WTC11 (cell line): ENCODE measurements around the gene ADAMTS9. TPM values are rescaled to one million over a fixed set of nuclear protein-coding genes. Genes with fewer than 3 reads are reported as not detected.

Source experiments
- ATAC-seq: fragments of 200-7000 bp; cut with Tn5 transposase; 2 replicates; pipeline ENCODE4 v1.10.0; 2021; ENCODE audit warnings: mild to moderate bottlenecking, moderate library complexity
- CTCF ChIA-PET: fragments of 300-600 bp; sonication (Branson Sonifier 250); formaldehyde crosslinking; loops from one replicate; lab custom pipeline; 2021; ENCODE audit warnings: antibody characterized with exemption; lab: Charles Lee
- POLR2A ChIA-PET: fragments of 350-600 bp; sonication (Branson Sonifier 250); formaldehyde crosslinking; loops from one replicate; lab custom pipeline; 2021; ENCODE audit warnings: antibody characterized with exemption; lab: Charles Lee
- DNase-seq: peaks from one replicate; pipeline ENCODE4 v3.0.0; 2021; ENCODE audit warnings: low spot score
- H3K27ac Mint-ChIP-seq: 2 replicates; pipeline ENCODE4 v1.8.0; 2021; ENCODE audit warnings: mixed read lengths
- H3K27me3 Mint-ChIP-seq: 2 replicates; pipeline ENCODE4 v1.8.0; 2021; ENCODE audit warnings: low read depth, mild to moderate bottlenecking, moderate library complexity, mixed read lengths
- H3K36me3 Mint-ChIP-seq: 2 replicates; pipeline ENCODE4 v1.8.0; 2021; ENCODE audit warnings: mixed read lengths
- H3K4me1 Mint-ChIP-seq: 2 replicates; pipeline ENCODE4 v1.8.0; 2022; ENCODE audit warnings: mixed read lengths
- H3K4me3 Mint-ChIP-seq: 2 replicates; pipeline ENCODE4 v1.8.0; 2021; ENCODE audit warnings: mild to moderate bottlenecking, moderate library complexity, mixed read lengths
- H3K9me3 Mint-ChIP-seq: 2 replicates; pipeline ENCODE4 v1.8.0; 2021; ENCODE audit warnings: mixed read lengths
- ATF3 ChIP-seq: sonication (generic); formaldehyde crosslinking; conservative IDR thresholded peaks from 2 replicates; pipeline ENCODE4 v1.8.1; 2022; ENCODE audit warnings: mild to moderate bottlenecking, missing genetic modification reagents
- CBFB ChIP-seq: sonication (generic); formaldehyde crosslinking; IDR thresholded peaks from 2 replicates; pipeline ENCODE4 v1.8.1; 2022; ENCODE audit warnings: mild to moderate bottlenecking, low read depth, missing genetic modification reagents
- E2F1 ChIP-seq: sonication (generic); formaldehyde crosslinking; IDR thresholded peaks from 2 replicates; pipeline ENCODE4 v1.8.0; 2022; ENCODE audit warnings: mild to moderate bottlenecking, missing genetic modification reagents
- ELF4 ChIP-seq: sonication (generic); formaldehyde crosslinking; IDR thresholded peaks from 2 replicates; pipeline ENCODE4 v1.8.1; 2022; ENCODE audit warnings: low read depth, mild to moderate bottlenecking, moderate library complexity, missing genetic modification reagents
- EMX1 ChIP-seq: fragments of 250-450 bp; sonication (Bioruptor Pico); IDR thresholded peaks from 2 replicates; pipeline ENCODE4 v1.8.0; 2021; ENCODE audit warnings: mild to moderate bottlenecking
- ETV6 ChIP-seq: sonication (generic); formaldehyde crosslinking; IDR thresholded peaks from 2 replicates; pipeline ENCODE4 v1.8.1; 2022; ENCODE audit warnings: mild to moderate bottlenecking, missing genetic modification reagents
- GABPB1 ChIP-seq: sonication (generic); formaldehyde crosslinking; IDR thresholded peaks from 2 replicates; pipeline ENCODE4 v1.8.1; 2023; ENCODE audit warnings: mild to moderate bottlenecking, missing genetic modification reagents
- GRHL2 ChIP-seq: fragments of 250-450 bp; sonication (Bioruptor Pico); IDR thresholded peaks from 2 replicates; pipeline ENCODE4 v1.8.0; 2022; ENCODE audit warnings: mild to moderate bottlenecking, moderate library complexity; ENCODE audit not compliant: insufficient replicate concordance, severe bottlenecking
- HMGA2 ChIP-seq: fragments of 250-450 bp; sonication (Bioruptor Pico); IDR thresholded peaks from 2 replicates; pipeline ENCODE4 v1.4.0; 2021; ENCODE audit warnings: mild to moderate bottlenecking, moderate library complexity
- NFE2L1 ChIP-seq: sonication (generic); formaldehyde crosslinking; IDR thresholded peaks from 2 replicates; pipeline ENCODE4 v1.8.1; 2023; ENCODE audit warnings: missing genetic modification reagents
- PRDM15 ChIP-seq: sonication (generic); formaldehyde crosslinking; IDR thresholded peaks from 2 replicates; pipeline ENCODE4 v1.8.0; 2022; ENCODE audit warnings: missing genetic modification reagents
- SMAD4 ChIP-seq: sonication (generic); formaldehyde crosslinking; IDR thresholded peaks from 2 replicates; pipeline ENCODE4 v1.8.0; 2022; ENCODE audit warnings: mild to moderate bottlenecking, missing genetic modification reagents
- STAT6 ChIP-seq: sonication (generic); formaldehyde crosslinking; conservative IDR thresholded peaks from 2 replicates; pipeline ENCODE4 v1.8.1; 2023; ENCODE audit warnings: mild to moderate bottlenecking, low read depth, missing genetic modification reagents, moderate library complexity
- ZBTB21 ChIP-seq: sonication (generic); formaldehyde crosslinking; IDR thresholded peaks from 2 replicates; pipeline ENCODE4 v1.8.1; 2023; ENCODE audit warnings: mild to moderate bottlenecking, missing genetic modification reagents, borderline replicate concordance
- ZNF121 ChIP-seq: sonication (generic); formaldehyde crosslinking; IDR thresholded peaks from 2 replicates; pipeline ENCODE4 v1.8.0; 2023; ENCODE audit warnings: missing genetic modification reagents
- total RNA-seq: library from RNA; stranded (reverse); gene quantifications from 3 replicates; pipeline ENCODE4 v1.2.3, GENCODE V29; 2021
- TF ChIP-seq, protein P1 (sequence below): sonication (generic); formaldehyde crosslinking; IDR thresholded peaks from 2 replicates; pipeline ENCODE4 v1.8.1; 2022; ENCODE audit warnings: mild to moderate bottlenecking, moderate library complexity, missing genetic modification reagents
- TF ChIP-seq, protein P2 (sequence below): sonication (generic); formaldehyde crosslinking; IDR thresholded peaks from 2 replicates; pipeline ENCODE4 v1.8.1; 2023; ENCODE audit warnings: mild to moderate bottlenecking, missing genetic modification reagents
- TF ChIP-seq, protein P3 (sequence below): sonication (generic); formaldehyde crosslinking; IDR thresholded peaks from 2 replicates; pipeline ENCODE4 v1.8.1; 2023; ENCODE audit warnings: mild to moderate bottlenecking, missing genetic modification reagents, moderate library complexity

ADAMTS9 gene
- total RNA-seq, 1 experiment from 2014 or later, result 3.1 TPM

DNA sequence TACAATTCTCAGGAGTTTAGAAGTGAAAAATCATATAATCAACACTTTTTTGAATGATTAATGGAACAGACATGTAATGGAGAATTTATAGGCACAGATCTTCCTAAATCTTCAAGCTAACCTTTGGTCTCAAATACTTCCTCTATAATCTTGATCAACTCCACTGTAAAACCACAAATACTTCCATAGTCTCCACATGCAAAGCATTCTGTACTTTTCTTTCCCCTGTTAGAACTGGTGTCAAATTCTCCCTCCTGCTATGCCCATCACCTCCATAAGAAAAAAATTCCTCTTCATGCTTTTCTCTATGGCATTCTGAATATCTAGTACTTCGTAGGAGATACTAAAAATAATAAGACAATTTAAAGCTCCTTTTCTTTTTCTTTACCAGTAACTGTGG is 214.3 kb downstream of the ADAMTS9 start (continued):
- TF ChIP-seq E2F1 (CRISPR knock-in tag), result no peak
- no peak for TF ChIP-seq ELF4 (CRISPR knock-in tag)

- POLR2A ChIA-PET, result no interaction called here
- TF ChIP-seq, protein P1, sequence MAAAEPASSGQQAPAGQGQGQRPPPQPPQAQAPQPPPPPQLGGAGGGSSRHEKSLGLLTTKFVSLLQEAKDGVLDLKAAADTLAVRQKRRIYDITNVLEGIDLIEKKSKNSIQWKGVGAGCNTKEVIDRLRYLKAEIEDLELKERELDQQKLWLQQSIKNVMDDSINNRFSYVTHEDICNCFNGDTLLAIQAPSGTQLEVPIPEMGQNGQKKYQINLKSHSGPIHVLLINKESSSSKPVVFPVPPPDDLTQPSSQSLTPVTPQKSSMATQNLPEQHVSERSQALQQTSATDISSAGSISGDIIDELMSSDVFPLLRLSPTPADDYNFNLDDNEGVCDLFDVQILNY (CRISPR knock-in tag), result no peak
- Mint-ChIP-seq H3K4me3 (no peak overlapping the region), H3K9me3 (peaks cover 12% of the 10 kb centered on the region), H3K36me3 (peaks cover 12% of the 10 kb centered on the region), H3K27me3 (peaks cover 5% of the 10 kb centered on the region; the same call in 1 of the 2 replicates), H3K27ac (no peak overlapping the region), H3K4me1 (peaks cover 27% of the 10 kb centered on the region)
- DNase-seq (no peak), ATAC-seq (no peak)
- CTCF ChIA-PET, result no interaction called here
Observed at GRCh38 chr3:64470436-64470835, 217.4 kb downstream of the ADAMTS9 start.

DNA sequence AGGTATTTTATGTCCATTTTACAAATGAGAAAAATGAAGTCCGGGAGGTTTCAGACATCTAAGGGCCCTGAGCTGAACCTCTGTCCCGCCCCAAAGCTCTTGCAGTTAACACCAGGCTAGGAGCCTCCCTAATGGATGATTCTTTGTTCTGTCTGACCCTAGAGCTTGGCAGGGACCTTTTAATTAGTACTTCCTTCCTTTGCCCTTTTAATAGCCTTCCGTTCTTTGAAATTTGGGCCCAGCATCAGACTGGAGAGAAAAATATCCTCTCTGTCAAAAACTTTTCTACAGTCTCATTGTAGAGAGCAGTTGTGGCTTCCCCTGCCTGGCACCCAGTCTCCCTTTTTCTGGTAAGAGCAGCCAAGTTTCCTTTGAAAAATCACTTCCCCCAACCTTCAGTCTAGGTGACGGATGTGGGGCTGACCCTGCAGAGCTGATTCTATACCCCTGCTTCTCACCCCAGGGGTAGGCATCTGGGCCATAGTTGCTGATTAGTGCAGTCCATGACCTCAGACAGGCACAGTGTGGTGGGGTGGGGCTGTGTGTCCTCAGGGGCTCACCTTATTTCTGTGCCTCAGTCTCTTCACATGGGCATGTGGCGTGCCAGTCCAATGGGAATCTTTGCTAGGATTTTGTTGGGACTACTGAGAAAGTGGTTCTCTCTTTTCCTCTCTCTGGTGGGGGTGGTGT is 220.4 kb downstream of the ADAMTS9 start:
- H3K27ac Mint-ChIP-seq, result no peak overlapping the region
- no peaks in the 10 kb centered on the region for H3K27me3 Mint-ChIP-seq
- DNase-seq, result no peak
- TF ChIP-seq, protein P2, sequence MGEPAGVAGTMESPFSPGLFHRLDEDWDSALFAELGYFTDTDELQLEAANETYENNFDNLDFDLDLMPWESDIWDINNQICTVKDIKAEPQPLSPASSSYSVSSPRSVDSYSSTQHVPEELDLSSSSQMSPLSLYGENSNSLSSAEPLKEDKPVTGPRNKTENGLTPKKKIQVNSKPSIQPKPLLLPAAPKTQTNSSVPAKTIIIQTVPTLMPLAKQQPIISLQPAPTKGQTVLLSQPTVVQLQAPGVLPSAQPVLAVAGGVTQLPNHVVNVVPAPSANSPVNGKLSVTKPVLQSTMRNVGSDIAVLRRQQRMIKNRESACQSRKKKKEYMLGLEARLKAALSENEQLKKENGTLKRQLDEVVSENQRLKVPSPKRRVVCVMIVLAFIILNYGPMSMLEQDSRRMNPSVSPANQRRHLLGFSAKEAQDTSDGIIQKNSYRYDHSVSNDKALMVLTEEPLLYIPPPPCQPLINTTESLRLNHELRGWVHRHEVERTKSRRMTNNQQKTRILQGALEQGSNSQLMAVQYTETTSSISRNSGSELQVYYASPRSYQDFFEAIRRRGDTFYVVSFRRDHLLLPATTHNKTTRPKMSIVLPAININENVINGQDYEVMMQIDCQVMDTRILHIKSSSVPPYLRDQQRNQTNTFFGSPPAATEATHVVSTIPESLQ (CRISPR knock-in tag), result no peak
- TF ChIP-seq, protein P3, sequence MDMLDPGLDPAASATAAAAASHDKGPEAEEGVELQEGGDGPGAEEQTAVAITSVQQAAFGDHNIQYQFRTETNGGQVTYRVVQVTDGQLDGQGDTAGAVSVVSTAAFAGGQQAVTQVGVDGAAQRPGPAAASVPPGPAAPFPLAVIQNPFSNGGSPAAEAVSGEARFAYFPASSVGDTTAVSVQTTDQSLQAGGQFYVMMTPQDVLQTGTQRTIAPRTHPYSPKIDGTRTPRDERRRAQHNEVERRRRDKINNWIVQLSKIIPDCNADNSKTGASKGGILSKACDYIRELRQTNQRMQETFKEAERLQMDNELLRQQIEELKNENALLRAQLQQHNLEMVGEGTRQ (CRISPR knock-in tag), result no peak
- TF ChIP-seq PRDM15 (no peak), CBFB (no peak), ZNF121 (CRISPR knock-in tag) (no peak), ETV6 (CRISPR knock-in tag) (no peak), EMX1 (CRISPR knock-in tag) (no peak), NFE2L1 (CRISPR knock-in tag) (no peak), HMGA2 (CRISPR knock-in tag) (no peak), SMAD4 (no peak), GABPB1 (CRISPR knock-in tag) (no peak), STAT6 (CRISPR knock-in tag) (no peak), ATF3 (no peak), GRHL2 (CRISPR knock-in tag) (no peak), ZBTB21 (CRISPR knock-in tag) (no peak)
- no peaks in the 10 kb centered on the region for H3K9me3 Mint-ChIP-seq
- ChIA-PET CTCF (interaction anchor here (1.0 kb wide), 1 partner anchor 444 kb away, joined by 3 read pairs; the partner anchor contains the start of gene PSMD6), POLR2A (no interaction called here)
- H3K4me3 Mint-ChIP-seq, result no peak overlapping the region
- H3K36me3 Mint-ChIP-seq, result no peaks in the 10 kb centered on the region
- H3K4me1 Mint-ChIP-seq, result peaks cover 20% of the 10 kb centered on the region
- ATAC-seq, result no peak
